Duodenal mucosa (tissue), 2 donors: ENCODE results near the gene APLF.

Experiments used
- H3K27ac ChIP-seq: one replicate; pipeline ENCODE4 v1.7.0; 2013; ENCODE audit warnings: low read depth, low read length
- H3K27me3 ChIP-seq, 2 donors: one replicate each; pipeline ENCODE4 v1.7.0; 2013; ENCODE audit warnings: low read length in 2 of 2, control low read depth in 1 of 2; ENCODE audit not compliant: insufficient read depth in 2 of 2, control insufficient read depth in 1 of 2
- H3K36me3 ChIP-seq, 2 donors: one replicate each; pipeline ENCODE4 v1.7.0; 2013; ENCODE audit warnings: low read length in 2 of 2, control low read depth in 1 of 2; ENCODE audit not compliant: insufficient read depth in 2 of 2, control insufficient read depth in 1 of 2
- H3K4me1 ChIP-seq, 2 donors: one replicate each; pipeline ENCODE4 v1.7.0; 2013; ENCODE audit warnings: low read length in 2 of 2, control low read depth in 1 of 2; ENCODE audit not compliant: insufficient read depth in 2 of 2, control insufficient read depth in 1 of 2
- H3K4me3 ChIP-seq, 2 donors: one replicate each; pipeline ENCODE4 v1.7.0; 2013; ENCODE audit warnings: low read length in 2 of 2, low read depth in 1 of 2
- H3K9ac ChIP-seq, 2 donors: one replicate each; pipeline ENCODE4 v1.7.0; 2013; ENCODE audit warnings: low read length in 2 of 2, low read depth in 1 of 2
- H3K9me3 ChIP-seq, 2 donors: one replicate each; pipeline ENCODE4 v1.7.0; 2013; ENCODE audit warnings: low read length in 2 of 2, control low read depth in 1 of 2; ENCODE audit not compliant: control insufficient read depth in 1 of 2

APLF gene

DNA sequence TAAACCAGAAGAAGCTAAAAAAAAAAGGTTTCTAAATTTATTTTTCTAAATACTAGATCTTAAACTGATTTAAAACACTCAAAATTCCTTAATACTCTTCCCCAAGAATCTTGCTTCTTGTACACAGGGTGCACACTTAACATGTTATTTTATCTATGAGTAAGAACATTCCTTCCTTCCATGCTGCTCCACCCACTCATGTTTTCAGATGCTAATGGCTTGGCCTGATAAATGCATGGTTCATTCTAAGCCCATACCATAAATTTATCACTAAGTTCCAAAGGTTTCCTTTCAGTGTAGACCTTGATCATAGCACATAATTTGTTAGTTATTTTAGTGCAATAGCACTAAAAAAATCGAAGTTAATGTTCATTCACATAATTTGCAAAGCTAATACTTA is 8.4 kb upstream of the APLF start:
- H3K27me3 ChIP-seq: no peaks in the 10 kb centered on the region
- no peak overlapping the region for H3K9ac ChIP-seq
- no peaks in the 10 kb centered on the region for H3K4me1 ChIP-seq
- no peak overlapping the region for H3K27ac ChIP-seq
- no peaks in the 10 kb centered on the region for H3K36me3 ChIP-seq
- no peak overlapping the region for H3K4me3 ChIP-seq
- H3K9me3 ChIP-seq: no peaks in the 10 kb centered on the region

DNA sequence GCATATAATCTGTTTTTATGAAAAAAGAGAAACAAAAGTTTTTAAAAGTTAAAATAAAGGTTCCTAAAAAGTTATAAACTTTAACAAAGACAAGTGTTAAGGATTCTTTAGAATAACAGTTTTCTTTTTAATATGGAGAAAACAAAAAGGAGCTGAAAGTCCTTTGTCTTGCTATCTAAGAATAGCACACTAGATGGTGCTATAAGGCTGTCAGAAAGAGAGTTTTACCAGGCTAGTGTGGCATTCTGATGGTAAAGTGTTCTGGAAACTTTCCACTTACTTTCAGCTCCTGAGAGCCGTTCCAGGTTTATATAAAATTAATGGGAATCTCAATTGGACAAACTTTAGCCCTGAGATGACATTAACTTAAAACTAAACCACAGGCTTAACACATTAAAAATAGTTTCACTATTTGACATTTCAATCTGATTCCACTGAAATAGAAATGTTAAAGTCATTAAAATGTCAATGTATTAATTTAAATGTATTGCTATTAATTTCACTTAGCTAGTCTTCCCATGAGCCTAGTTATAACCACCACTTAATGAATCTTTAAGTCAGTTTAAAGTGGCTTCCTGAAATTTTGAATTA is 4.0 kb upstream of the APLF start:
- Histone ChIP-seq H3K4me3 (no peak overlapping the region), H3K27me3 (no peaks in the 10 kb centered on the region), H3K4me1 (peaks cover 9 to 15% of the 10 kb centered on the region in 2 donors), H3K27ac (no peak overlapping the region), H3K9ac (no peak overlapping the region), H3K36me3 (no peaks in the 10 kb centered on the region), H3K9me3 (no peaks in the 10 kb centered on the region)

DNA sequence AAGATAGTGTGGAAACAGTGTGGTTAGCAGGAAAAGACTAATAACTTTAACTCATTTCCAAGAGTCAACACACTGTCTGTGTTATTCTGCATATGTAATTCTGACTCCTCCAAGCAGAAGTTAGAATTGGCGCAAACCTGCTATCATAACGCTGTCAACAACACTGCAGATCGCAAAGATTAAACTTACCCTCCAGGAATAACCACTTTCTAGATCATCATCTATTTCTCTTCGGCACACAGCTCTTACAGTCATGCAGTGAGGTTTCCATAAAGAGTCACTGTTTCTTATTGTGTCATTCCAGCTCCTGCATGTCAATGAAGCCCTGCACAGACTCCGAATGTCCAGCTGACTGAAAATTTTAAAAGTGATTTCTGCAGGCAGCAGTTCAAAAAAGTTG is 2.7 kb upstream of the APLF start:
- Histone ChIP-seq H3K27me3 (no peaks in the 10 kb centered on the region), H3K9ac (no peak overlapping the region), H3K4me3 (no peak overlapping the region), H3K9me3 (no peaks in the 10 kb centered on the region), H3K27ac (no peak overlapping the region), H3K36me3 (no peaks in the 10 kb centered on the region), H3K4me1 (peaks cover 12 to 16% of the 10 kb centered on the region in 2 donors)

DNA sequence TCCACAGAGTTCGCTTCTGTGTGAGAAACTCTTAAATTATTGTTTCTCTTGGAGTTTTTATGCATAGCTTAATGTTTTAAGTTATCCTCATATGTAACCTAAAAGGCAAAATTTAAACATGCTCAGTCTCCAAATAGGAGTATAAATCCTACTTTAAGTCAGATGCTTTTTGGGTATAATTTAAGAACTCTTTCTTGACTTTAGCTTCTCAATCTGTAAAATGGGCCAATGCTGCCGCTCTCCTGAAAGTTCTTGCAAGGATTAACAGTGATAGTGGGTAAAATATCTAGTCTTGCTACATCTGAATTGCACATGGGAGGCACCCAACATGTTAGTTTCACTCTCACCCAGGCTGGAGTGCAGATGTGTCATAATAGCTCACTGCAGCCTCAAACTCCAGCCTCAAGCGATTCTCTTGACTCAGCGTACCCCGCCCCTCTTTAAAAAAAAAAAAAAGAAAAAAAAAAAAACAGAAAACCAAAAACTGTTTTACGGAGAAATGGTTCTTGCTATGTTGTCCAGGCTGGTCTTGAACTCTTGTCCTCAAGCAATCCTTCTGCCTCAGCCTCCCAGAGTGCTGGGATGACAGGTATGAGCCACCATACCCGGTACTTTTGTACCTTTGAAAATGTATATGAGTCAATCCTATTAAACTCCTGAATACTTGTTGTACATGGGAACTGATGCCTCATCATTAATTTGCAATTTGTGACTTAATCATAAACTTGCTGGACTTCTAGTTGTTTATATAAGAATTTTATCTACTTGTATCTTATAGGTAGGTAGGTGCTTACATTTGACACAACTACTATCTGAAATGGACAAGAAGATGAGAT is 2.1 kb upstream of the APLF start:
- no peaks in the 10 kb centered on the region for H3K36me3 ChIP-seq
- H3K9ac ChIP-seq: no peak overlapping the region
- H3K4me3 ChIP-seq: no peak overlapping the region
- H3K27me3 ChIP-seq: no peaks in the 10 kb centered on the region
- peaks cover 12 to 16% of the 10 kb centered on the region in 2 donors for H3K4me1 ChIP-seq
- no peak overlapping the region for H3K27ac ChIP-seq
- H3K9me3 ChIP-seq: no peaks in the 10 kb centered on the region

DNA sequence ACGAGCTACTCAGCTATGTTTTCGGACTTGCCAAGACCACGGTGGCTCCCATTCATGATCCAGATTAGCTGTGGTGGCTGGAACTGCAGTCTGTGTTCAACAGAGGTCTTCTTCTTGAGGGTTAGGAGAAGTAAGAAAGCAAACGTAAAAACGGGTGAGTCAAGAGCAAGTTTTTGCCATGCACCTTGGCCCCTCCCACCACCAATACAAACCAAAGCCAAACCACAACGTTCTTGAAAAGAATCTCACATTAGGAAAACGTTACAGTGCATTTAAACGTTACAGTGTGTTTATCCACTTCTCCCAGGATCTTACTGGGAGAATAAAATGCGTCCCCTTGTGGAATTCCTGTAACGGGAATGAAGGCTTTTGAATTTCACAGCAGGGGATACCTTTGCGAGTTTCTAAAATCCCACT is 1.0 kb upstream of the APLF start:
- Histone ChIP-seq H3K27me3 (no peaks in the 10 kb centered on the region), H3K4me3 (peak overlapping the region; percentile 96 to 98), H3K4me1 (peaks cover 12 to 16% of the 10 kb centered on the region in 2 donors), H3K36me3 (no peaks in the 10 kb centered on the region), H3K27ac (peak overlapping the region; percentile 89), H3K9me3 (no peaks in the 10 kb centered on the region), H3K9ac (peak overlapping the region; percentile 91 to 93)

DNA sequence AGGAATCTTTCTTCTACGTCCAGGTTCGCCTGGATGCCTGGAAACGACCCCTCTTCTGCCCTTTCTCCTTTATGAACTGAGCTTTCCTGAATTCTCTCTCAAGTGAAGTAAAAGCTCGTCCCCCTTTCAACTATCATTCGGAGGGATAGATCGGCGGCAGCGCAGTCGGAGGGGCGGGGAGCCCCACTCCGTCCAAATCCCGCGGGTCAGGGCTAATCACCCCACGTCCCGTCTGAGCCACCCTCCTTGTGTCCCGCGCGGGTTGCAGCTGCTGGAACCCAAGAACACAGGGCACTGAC is 658 bp upstream of the APLF start:
- H3K9me3 ChIP-seq: no peaks in the 10 kb centered on the region
- no peaks in the 10 kb centered on the region for H3K27me3 ChIP-seq
- peaks cover 12 to 16% of the 10 kb centered on the region in 2 donors for H3K4me1 ChIP-seq
- H3K36me3 ChIP-seq: no peaks in the 10 kb centered on the region
- H3K4me3 ChIP-seq: peak overlapping the region; percentile 96 to 98
- H3K27ac ChIP-seq: peak overlapping the region; percentile 89
- peak overlapping the region; percentile 91 to 93 for H3K9ac ChIP-seq

DNA sequence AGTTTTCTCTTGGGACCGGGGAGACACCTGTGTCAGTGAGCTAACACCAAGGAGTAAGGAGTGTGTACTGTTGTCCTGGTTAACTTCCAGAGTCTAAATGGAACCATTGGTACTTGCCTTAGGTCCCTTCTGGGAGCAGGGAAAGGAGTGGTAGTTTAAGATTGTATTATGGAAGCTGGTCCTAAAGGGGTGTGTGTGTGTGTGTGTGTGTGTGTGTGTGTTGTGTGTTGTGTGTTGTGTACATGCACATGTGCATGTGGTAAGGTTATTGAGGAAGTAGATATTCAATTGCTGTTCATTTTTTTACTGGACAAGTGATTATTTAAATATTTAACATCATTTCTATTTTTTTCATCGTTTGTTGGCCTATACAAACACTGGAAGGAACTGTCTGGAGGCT is 1.4 kb downstream of the APLF start:
- Histone ChIP-seq H3K4me1 (peaks cover 12 to 16% of the 10 kb centered on the region in 2 donors), H3K27ac (no peak overlapping the region), H3K4me3 (peak overlapping the region in 1 of 2 donors; percentile 98), H3K9ac (no peak overlapping the region), H3K36me3 (no peaks in the 10 kb centered on the region), H3K9me3 (no peaks in the 10 kb centered on the region), H3K27me3 (no peaks in the 10 kb centered on the region)

DNA sequence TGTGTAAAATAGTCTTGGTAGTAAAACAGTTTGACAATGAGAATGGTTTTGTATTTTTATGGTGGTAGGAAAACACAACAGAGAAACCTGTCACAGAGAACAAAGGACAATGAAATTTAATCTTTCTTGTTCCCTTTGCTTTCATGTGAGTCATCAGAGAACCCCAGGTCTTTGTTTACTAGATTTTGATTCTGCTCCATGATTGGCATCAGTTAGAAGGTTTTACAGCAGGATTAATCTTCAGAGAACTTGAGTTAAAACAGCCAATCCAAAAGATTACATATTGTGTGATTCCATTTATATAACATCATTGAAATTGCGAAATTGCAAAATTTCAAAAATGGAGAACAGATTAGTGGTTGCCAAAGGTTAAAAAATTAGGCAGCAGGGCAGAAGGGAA is 2.5 kb downstream of the APLF start:
- H3K27ac ChIP-seq: no peak overlapping the region
- H3K4me1 ChIP-seq: peaks cover 12 to 16% of the 10 kb centered on the region in 2 donors
- no peaks in the 10 kb centered on the region for H3K27me3 ChIP-seq
- H3K9ac ChIP-seq: no peak overlapping the region
- H3K9me3 ChIP-seq: no peaks in the 10 kb centered on the region
- no peaks in the 10 kb centered on the region for H3K36me3 ChIP-seq
- H3K4me3 ChIP-seq: no peak overlapping the region

DNA sequence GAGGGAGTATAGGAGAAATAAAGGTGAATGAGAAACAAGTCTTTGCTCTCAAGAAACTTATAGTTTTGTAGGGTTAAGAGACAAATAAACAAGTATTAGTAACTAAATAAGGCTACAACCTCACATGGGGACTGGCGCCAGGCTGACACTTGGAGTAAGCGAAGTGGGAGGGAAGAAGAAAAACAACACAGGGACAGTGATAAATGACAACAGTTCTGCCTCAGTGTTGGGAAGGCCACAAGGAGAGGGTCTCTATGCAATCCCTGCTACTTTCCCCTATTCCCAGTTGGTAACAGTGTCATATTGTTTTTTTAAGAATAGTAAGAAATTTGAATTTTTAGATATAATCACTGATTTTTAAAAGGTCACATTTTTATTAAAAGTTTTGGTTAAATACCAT is 4.0 kb downstream of the APLF start:
- H3K9me3 ChIP-seq: no peaks in the 10 kb centered on the region
- H3K4me3 ChIP-seq: no peak overlapping the region
- H3K36me3 ChIP-seq: no peaks in the 10 kb centered on the region
- H3K27me3 ChIP-seq: no peaks in the 10 kb centered on the region
- no peak overlapping the region for H3K27ac ChIP-seq
- no peak overlapping the region for H3K9ac ChIP-seq
- H3K4me1 ChIP-seq: peaks cover 5 to 8% of the 10 kb centered on the region in 2 donors

DNA sequence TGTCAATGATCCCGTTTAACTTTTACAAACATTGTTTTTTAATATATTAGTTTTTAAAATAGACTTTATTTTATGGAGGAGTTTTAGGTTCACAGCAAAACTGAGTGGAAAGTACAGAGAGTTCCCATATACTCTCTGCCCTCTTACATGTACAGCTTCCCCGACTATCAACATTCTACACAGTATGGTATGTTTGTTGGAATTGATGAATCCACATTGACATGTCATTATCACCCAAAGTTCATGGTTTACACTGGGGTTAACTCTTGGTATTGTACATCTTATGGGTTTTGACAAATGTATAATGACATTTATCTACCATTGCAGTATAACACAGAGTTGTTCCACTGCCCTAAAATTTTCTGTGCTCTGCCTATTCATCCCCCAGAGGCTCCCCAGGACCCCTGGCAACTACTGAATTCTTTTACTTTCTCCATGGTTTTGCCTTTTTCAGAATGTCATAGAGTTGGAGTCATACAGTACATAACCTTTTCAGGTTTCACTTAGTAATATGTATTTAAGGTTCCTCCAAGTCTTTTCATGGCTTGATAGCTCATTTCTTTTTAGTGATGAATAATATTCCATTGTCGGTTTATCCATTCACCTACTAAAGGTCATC is 5.5 kb downstream of the APLF start:
- H3K4me1 ChIP-seq: peaks cover 4 to 5% of the 10 kb centered on the region in 2 donors
- H3K27me3 ChIP-seq: no peaks in the 10 kb centered on the region
- H3K36me3 ChIP-seq: no peaks in the 10 kb centered on the region
- no peak overlapping the region for H3K9ac ChIP-seq
- H3K27ac ChIP-seq: no peak overlapping the region
- no peak overlapping the region for H3K4me3 ChIP-seq
- no peaks in the 10 kb centered on the region for H3K9me3 ChIP-seq
